ENCODE data around the gene CHMP2B.
A peak's percentile ranks its signal among the peaks of the same experiment; 100 is the strongest.

CHMP2B gene, protein sequence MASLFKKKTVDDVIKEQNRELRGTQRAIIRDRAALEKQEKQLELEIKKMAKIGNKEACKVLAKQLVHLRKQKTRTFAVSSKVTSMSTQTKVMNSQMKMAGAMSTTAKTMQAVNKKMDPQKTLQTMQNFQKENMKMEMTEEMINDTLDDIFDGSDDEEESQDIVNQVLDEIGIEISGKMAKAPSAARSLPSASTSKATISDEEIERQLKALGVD

DNA sequence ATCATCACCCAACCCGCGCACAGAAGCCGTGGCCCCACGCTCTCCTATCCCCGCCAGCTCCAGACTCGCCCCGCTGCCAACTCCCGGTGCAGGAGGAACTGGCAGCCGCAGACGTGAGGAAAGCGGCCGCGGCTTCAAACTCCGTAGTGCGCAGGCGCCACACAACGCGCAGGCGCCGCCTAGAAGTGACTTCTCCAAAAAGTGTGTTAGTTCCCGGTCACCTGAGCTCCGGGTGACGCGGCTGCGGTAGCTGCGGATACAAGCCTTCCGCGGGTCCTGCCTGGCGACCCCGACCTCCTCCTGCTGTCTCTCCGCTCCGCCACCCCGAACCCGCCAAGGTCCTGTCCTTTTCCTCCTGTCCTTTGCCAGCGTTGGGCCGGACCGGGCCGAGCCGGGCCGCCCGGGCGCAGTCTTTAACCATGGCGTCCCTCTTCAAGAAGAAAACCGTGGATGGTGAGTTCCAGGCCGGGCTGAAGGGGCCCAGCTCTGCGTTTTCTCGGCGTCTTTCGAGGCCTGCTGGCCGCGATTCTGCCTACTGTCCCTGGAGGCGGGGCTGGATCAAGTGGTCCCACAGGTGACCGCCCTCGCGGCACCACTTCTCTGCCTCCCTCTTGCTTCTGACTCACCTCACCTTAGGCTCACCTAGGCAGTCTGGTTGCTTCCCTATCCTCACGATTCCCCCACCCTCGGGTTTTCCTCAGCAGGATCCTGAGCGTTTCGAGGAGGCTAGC, at the start of gene CHMP2B:
TSS of gene CHMP2B (plus strand) at position 206 of the 731 bp plus-strand sequence. CDS start at position 420, 214 bp downstream.
- DNase-seq, result peak; percentile 93 to 96
- peak; percentile 85 for TF ChIP-seq POLR2A (IDR thresholded peaks at IDR 0.05; ENCODE audit: low read length)
- TF ChIP-seq GATA1 (IDR thresholded peaks at IDR 0.05; ENCODE audit: low read depth, low read length), result no peak

DNA sequence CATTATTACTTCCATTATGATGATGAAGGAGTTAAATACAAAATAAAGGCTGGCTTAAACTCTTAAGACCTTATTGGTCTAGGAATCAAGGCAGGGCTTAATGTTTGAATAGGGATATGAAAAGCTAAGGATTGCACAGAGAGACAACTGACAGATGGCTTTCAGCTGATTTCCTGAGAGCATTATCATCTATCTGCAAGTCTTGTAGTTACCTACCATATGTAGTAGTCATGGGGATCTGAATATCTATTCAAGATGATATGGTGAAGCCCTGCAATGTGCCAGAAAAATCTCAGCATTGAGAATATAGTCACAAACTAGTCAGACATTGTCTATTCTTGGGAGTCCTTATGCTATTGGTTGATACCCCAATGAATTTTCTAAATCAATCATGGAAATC, 47.5 kb upstream of the CHMP2B start:
- TF ChIP-seq POLR2A (IDR thresholded peaks at IDR 0.05; ENCODE audit: low read length) (no peak), GATA1 (IDR thresholded peaks at IDR 0.05; ENCODE audit: low read depth, low read length) (no peak)
- DNase-seq, result peak; percentile 21 to 67

- DNase-seq, result no peak
- no peak for TF ChIP-seq POLR2A (IDR thresholded peaks at IDR 0.05; ENCODE audit: low read length)
- no peak for TF ChIP-seq GATA1 (IDR thresholded peaks at IDR 0.05; ENCODE audit: low read depth, low read length)
These were observed 45.6 kb upstream of the CHMP2B start for GRCh38 chr3:87181551-87181950.

- no peak for DNase-seq
- TF ChIP-seq POLR2A (IDR thresholded peaks at IDR 0.05; ENCODE audit: low read length) (no peak), GATA1 (IDR thresholded peaks at IDR 0.05; ENCODE audit: low read depth, low read length) (no peak)
These were observed 45.1 kb upstream of the CHMP2B start for GRCh38 chr3:87182023-87182422.

GRCh38 chr3:87186608-87187159, 40.4 kb upstream of the CHMP2B start:
- TF ChIP-seq GATA1 (IDR thresholded peaks at IDR 0.05; ENCODE audit: low read depth, low read length) (no peak), POLR2A (IDR thresholded peaks at IDR 0.05; ENCODE audit: low read length) (no peak)
- DNase-seq, result no peak

DNA sequence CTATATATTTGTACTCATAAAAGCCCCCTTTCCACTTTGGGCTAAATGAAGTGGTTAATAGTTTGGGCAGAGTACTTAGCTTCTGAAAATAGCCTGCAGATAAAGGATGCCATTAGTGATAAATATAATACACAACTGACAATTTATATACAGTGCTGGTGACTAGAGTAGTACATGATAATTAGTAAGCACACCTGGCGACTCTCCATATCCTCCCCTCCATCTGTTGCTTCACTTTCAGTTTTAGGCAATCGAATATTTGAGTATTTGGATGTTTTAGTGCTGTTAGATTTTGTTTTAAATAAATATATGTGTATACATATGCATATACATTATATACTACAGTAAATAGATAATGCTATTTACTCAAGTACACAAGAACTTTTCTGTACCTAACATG, 35.9 kb upstream of the CHMP2B start:
- DNase-seq, result peak; percentile 4 to 26
- TF ChIP-seq GATA1 (IDR thresholded peaks at IDR 0.05; ENCODE audit: low read depth, low read length), result no peak
- TF ChIP-seq POLR2A (IDR thresholded peaks at IDR 0.05; ENCODE audit: low read length), result no peak

GRCh38 chr3:87191641-87192040, 35.5 kb upstream of the CHMP2B start:
- DNase-seq, result no peak
- TF ChIP-seq GATA1 (IDR thresholded peaks at IDR 0.05; ENCODE audit: low read depth, low read length) (no peak), POLR2A (IDR thresholded peaks at IDR 0.05; ENCODE audit: low read length) (no peak)

DNA sequence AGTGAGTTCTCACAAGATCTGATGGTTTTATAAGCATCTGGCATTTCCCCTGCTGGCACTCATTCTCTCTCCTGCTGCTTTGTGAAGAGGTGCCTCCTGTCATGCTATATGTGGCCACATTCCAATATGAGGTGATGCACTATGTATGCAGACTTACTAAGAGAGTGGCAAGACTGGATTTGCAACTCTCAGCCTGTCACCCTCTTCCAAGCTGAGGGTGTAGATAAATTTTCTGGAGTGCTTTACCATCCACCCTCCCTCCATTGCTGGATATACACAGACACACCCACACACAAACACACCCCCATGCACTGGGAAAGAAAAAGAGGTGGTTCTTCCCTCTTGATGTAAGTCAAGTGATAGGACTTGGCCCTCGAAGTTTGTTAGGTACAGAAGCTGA, 30.2 kb upstream of the CHMP2B start:
- TF ChIP-seq POLR2A (IDR thresholded peaks at IDR 0.05; ENCODE audit: low read length) (no peak), GATA1 (IDR thresholded peaks at IDR 0.05; ENCODE audit: low read depth, low read length) (no peak)
- no peak for DNase-seq

DNA sequence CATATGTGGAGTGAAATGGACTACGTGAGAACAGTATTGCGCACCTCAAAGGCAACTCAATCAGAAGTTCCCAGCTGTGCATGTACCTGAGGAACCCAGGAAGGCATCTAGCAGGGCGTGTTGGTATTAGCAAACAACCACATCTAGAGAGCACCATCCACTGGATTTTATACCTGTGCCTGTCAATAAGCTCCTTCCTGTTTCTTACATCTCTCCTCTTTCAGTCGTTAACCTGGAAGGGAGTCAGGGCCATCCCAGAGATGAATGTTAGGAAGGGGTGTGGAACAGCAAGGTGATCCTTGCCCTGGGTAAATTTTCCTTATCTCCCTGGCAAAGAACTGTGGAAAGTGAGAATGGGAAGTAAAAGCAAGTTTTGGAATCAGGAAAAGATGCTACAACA, 29.6 kb upstream of the CHMP2B start:
- TF ChIP-seq POLR2A (IDR thresholded peaks at IDR 0.05; ENCODE audit: low read length) (no peak), GATA1 (IDR thresholded peaks at IDR 0.05; ENCODE audit: low read depth, low read length) (no peak)
- DNase-seq, result no peak

DNA sequence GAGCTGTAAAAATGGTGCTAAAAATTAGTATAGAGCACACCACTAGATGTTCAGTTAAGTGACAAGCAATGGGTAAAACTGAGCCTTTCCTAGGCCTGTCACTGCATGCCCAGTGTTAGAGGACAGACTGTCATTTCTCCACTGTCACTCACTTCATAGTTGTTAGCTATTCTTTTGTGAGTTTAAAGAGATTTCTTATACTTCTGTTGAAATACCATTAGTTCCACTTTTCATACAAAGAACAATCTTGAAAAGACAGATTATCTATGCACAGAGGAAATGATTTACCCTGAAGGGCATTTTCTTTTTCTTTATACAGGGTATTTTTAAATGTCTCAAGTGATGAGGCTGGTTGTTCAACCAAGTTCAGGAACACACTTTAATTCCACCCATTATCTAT, 28.3 kb upstream of the CHMP2B start:
- DNase-seq, result no peak
- no peak for TF ChIP-seq GATA1 (IDR thresholded peaks at IDR 0.05; ENCODE audit: low read depth, low read length)
- TF ChIP-seq POLR2A (IDR thresholded peaks at IDR 0.05; ENCODE audit: low read length), result no peak

DNA sequence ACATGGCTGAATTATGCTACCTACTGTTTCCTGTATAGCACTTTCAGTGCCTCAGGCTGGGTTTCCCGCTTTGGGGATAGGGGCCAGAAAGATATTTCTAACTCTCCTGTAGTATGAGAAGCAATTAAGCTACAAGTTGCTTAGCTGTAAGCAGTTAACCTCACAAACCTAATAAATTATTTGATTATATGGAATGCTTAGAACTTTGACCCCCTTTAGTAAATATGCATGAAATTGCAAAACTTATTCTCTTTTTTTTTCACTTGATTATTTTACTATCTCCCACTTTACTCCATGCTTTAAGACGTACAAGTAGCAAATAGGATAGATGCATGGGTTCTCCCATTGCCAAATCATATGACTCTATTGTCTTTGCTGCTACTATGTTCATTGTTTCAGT, 27.5 kb upstream of the CHMP2B start:
- DNase-seq, result no peak
- TF ChIP-seq GATA1 (IDR thresholded peaks at IDR 0.05; ENCODE audit: low read depth, low read length) (no peak), POLR2A (IDR thresholded peaks at IDR 0.05; ENCODE audit: low read length) (no peak)

GRCh38 chr3:87200060-87200647, 27.0 kb upstream of the CHMP2B start:
- TF ChIP-seq GATA1 (IDR thresholded peaks at IDR 0.05; ENCODE audit: low read depth, low read length) (no peak), POLR2A (IDR thresholded peaks at IDR 0.05; ENCODE audit: low read length) (no peak)
- DNase-seq, result no peak

- TF ChIP-seq POLR2A (IDR thresholded peaks at IDR 0.05; ENCODE audit: low read length), result no peak
- no peak for TF ChIP-seq GATA1 (IDR thresholded peaks at IDR 0.05; ENCODE audit: low read depth, low read length)
These were observed 25.4 kb upstream of the CHMP2B start for GRCh38 chr3:87201727-87202126.

DNA sequence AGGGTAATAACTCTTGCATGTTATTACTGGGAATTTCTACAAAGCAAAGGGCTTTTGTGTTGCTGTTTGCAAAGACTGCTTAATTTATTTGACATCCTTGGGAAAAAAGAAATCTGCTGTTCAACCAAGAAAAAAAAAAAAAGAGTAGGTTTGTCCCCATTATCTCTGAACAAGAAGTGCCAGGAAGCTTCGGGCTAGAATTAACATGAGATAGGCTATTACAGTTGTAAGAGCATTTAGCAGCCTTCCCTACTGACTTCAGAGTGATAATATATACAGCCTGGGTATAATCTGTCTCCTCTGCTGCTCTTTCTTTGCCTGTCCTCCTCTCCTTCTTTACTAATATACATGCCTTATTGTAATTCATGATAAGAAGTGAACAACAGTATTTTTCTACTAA, 23.3 kb upstream of the CHMP2B start:
- DNase-seq, result peak in 1 of 2 experiments; percentile 3
- TF ChIP-seq GATA1 (IDR thresholded peaks at IDR 0.05; ENCODE audit: low read depth, low read length), result no peak
- no peak for TF ChIP-seq POLR2A (IDR thresholded peaks at IDR 0.05; ENCODE audit: low read length)

More at GRCh38 chr3:87201727-87202126, 25.4 kb upstream of the CHMP2B start:
- no peak for DNase-seq

All from erythroblast (primary cell).